HCT116 (cell line): ENCODE results near the gene TDRD7. TPM values are rescaled to one million over a fixed set of nuclear protein-coding genes. Genes with fewer than 3 reads are reported as not detected.

Experiments
- ATAC-seq: fragments of 200-7000 bp; cut with Tn5 transposase; 2 replicates; pipeline ENCODE4 v1.9.1; 2020; ENCODE audit warnings: mild to moderate bottlenecking, moderate library complexity
- BruUV-seq: library from RNA; stranded (reverse); fragments of 400-500 nt; replicated peaks from 2 replicates; lab custom pipeline; 2021; lab: Mats Ljungman, UMichigan
- CTCF ChIA-PET: fragments of 300-600 bp; sonication (Branson Sonifier 250); formaldehyde crosslinking; loops from one replicate; lab custom pipeline; 2021; ENCODE audit warnings: antibody characterized with exemption; lab: Charles Lee
- POLR2A ChIA-PET: fragments of 300-600, 350-600 bp; sonication (Branson Sonifier 250); formaldehyde crosslinking; loops from one replicate; lab custom pipeline; 2021; ENCODE audit warnings: antibody characterized with exemption; lab: Charles Lee
- RAD21 ChIA-PET, 2 experiments: fragments of 300-600 bp; sonication (Branson Sonifier 250); formaldehyde crosslinking; loops; one replicate each; lab custom pipeline; 2023; ENCODE audit warnings: low total read pairs in 2 of 2; ENCODE audit not compliant: uncharacterized antibody in 2 of 2, unreplicated experiment in 2 of 2, low non-redundant PET in 1 of 2; lab: Charles Lee
- DNase-seq: peaks from one replicate; pipeline ENCODE4 v3.0.0-alpha.2; 2010; ENCODE audit warnings: low read depth, low spot score
- H2AFZ ChIP-seq: fragments of 200-600 bp; shearing (Covaris generic), sonication (generic); 2 replicates; pipeline ENCODE4 v1.6.1; 2017; ENCODE audit warnings: low read depth, mixed run types, mixed read lengths, antibody characterized with exemption, low read length; ENCODE audit not compliant: poor library complexity, severe bottlenecking
- H3K27ac ChIP-seq: 2 replicates; pipeline ENCODE4 v1.5.1; 2012; ENCODE audit warnings: low read depth, low read length
- H3K27me3 ChIP-seq: fragments of 200-600 bp; sonication (generic); 2 replicates; pipeline ENCODE4 v1.6.1; 2016; ENCODE audit warnings: mixed run types, low read length, mixed read lengths; ENCODE audit not compliant: insufficient read depth
- H3K36me3 ChIP-seq, 2 experiments: fragments of 200-500 bp in 1 of 2; fragments of 200-600 bp in 1 of 2; sonication (Bioruptor generic) in 1 of 2; sonication (generic) in 1 of 2; 2 replicates each; pipeline versions ENCODE4 v1.5.1 to v1.6.1; 2014 to 2016; ENCODE audit warnings: low read length in 2 of 2, inconsistent platforms in 1 of 2, mixed read lengths in 1 of 2, mixed run types in 1 of 2; ENCODE audit not compliant: insufficient read depth in 2 of 2, control insufficient read depth in 1 of 2
- H3K4me1 ChIP-seq, 2 experiments: fragments of 200-600 bp in 1 of 2; sonication (generic) in 1 of 2; 2 replicates each; pipeline versions ENCODE4 v1.5.1 to v1.6.1; 2012 to 2017; ENCODE audit warnings: low read length in 2 of 2, inconsistent platforms in 1 of 2, mild to moderate bottlenecking in 1 of 2, mixed read lengths in 1 of 2, mixed run types in 1 of 2, moderate library complexity in 1 of 2; ENCODE audit not compliant: insufficient read depth in 2 of 2, control insufficient read depth in 1 of 2
- H3K4me2 ChIP-seq: fragments of 200-600 bp; sonication (generic); 2 replicates; pipeline ENCODE4 v1.6.1; 2017; ENCODE audit warnings: mixed run types, low read length, mixed read lengths
- H3K4me3 ChIP-seq, 2 experiments: fragments of 200-600 bp in 1 of 2; sonication (generic) in 1 of 2; replicated peaks in 1 of 2; 2 replicates each; pipeline ENCODE4 v1.5.1; 2011 to 2016; ENCODE audit warnings: low read length in 2 of 2, control low read depth in 1 of 2, low read depth in 1 of 2, mild to moderate bottlenecking in 1 of 2, mixed read lengths in 1 of 2, mixed run types in 1 of 2
- H3K79me2 ChIP-seq: fragments of 200-600 bp; sonication (generic); 2 replicates; pipeline ENCODE4 v1.6.1; 2017; ENCODE audit warnings: mild to moderate bottlenecking, mixed run types, low read length, moderate library complexity, mixed read lengths; ENCODE audit not compliant: insufficient read depth
- H3K9ac ChIP-seq: fragments of 200-600 bp; sonication (generic); 2 replicates; pipeline ENCODE4 v1.6.1; 2016; ENCODE audit warnings: low read length, mixed read lengths
- H3K9me2 ChIP-seq: fragments of 200-600 bp; sonication (generic), shearing (Covaris generic); 2 replicates; pipeline ENCODE4 v1.6.1; 2017; ENCODE audit warnings: mixed run types, mild to moderate bottlenecking, moderate library complexity; ENCODE audit not compliant: insufficient read depth
- H3K9me3 ChIP-seq, 2 experiments: fragments of 200-500 bp in 1 of 2; fragments of 200-600 bp in 1 of 2; sonication (Bioruptor generic) in 1 of 2; sonication (generic) in 1 of 2; 2 replicates each; pipeline ENCODE4 v1.6.1; 2014 to 2017; ENCODE audit warnings: low read length in 2 of 2, mixed read lengths in 2 of 2, inconsistent platforms in 1 of 2, low read depth in 1 of 2, mild to moderate bottlenecking in 1 of 2, mixed run types in 1 of 2, moderate library complexity in 1 of 2; ENCODE audit not compliant: control insufficient read depth in 1 of 2, insufficient read depth in 1 of 2
- H4K20me1 ChIP-seq: fragments of 200-600 bp; sonication (generic), shearing (Covaris generic); 2 replicates; pipeline ENCODE4 v1.6.1; 2017; ENCODE audit warnings: mixed run types, mild to moderate bottlenecking, moderate library complexity; ENCODE audit not compliant: insufficient read depth
- ATF3 ChIP-seq: IDR thresholded peaks from 2 replicates; pipeline ENCODE4 v1.6.1; 2012
- REST ChIP-seq: IDR thresholded peaks from 2 replicates; pipeline ENCODE4 v1.6.1; 2012; ENCODE audit warnings: low read depth
- intact Hi-C: fragments of 100-400 bp; cut with micrococcal nuclease; formaldehyde crosslinking; loops from 2 replicates; pipeline ENCODE4 v1.10.0; 2022
- total RNA-seq: library from RNA; stranded (reverse); gene quantifications from one replicate; pipeline ENCODE4 v1.2.1, GENCODE V29; 2021; ENCODE audit not compliant: unreplicated experiment

Gene TDRD7
- total RNA-seq, 1 experiment from 2014 or later = 8.0 TPM

- intact Hi-C loops = no loop called here
- ATAC-seq (no peak), DNase-seq (no peak)
- H3K4me1 ChIP-seq = peaks cover 1 to 18% of the 10 kb centered on the region in 2 experiments; a peak in 2 of 4 replicates
- H3K4me3 ChIP-seq = no peak overlapping the region
- ChIA-PET POLR2A (no interaction called here), RAD21 (no interaction called here), CTCF (no interaction called here)
- H3K27me3 ChIP-seq = no peaks in the 10 kb centered on the region
- no TSS peak for BruUV-seq
- H3K4me2 ChIP-seq = no peak overlapping the region
- H3K36me3 ChIP-seq = no peaks in the 10 kb centered on the region
- no peaks in the 10 kb centered on the region for H3K9me3 ChIP-seq
- H3K27ac ChIP-seq = no peak overlapping the region
- H3K9ac ChIP-seq = no peak overlapping the region
- TF ChIP-seq ATF3 = no peak
- H4K20me1 ChIP-seq = no peaks in the 10 kb centered on the region
- no peaks in the 10 kb centered on the region for H3K79me2 ChIP-seq
- H3K9me2 ChIP-seq = no peaks in the 10 kb centered on the region
- H2AFZ ChIP-seq = no peak overlapping the region
These were observed 94.4 kb downstream of the TDRD7 start for GRCh38 chr9:97506306-97506705.

DNA sequence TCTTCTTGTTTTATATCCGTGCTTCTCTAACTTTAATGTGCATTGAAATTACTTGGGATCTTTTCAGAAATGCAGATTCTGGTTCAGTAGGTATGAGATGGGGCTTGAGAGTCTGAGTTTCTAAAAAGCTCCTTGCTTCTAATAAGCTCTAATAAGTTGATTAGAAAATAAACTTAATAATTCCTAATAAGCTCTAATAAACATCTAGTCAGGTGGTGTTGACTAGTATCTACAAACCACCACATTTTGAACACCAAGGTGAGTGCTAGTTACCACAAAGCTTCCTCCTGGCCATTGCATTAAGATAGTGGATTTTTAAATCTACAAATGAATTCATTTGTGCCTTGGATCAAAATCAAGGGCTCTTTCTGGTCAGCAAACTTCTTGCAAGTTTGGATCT lies 94.9 kb downstream of the TDRD7 start:
- RAD21 ChIA-PET = no interaction called here
- Histone ChIP-seq H3K4me1 (peaks cover 5 to 22% of the 10 kb centered on the region in 2 experiments; a peak in 2 of 4 replicates), H3K27ac (no peak overlapping the region), H4K20me1 (no peaks in the 10 kb centered on the region), H3K4me3 (no peak overlapping the region), H3K27me3 (no peaks in the 10 kb centered on the region), H2AFZ (no peak overlapping the region), H3K4me2 (no peak overlapping the region), H3K36me3 (no peaks in the 10 kb centered on the region), H3K9me2 (no peaks in the 10 kb centered on the region), H3K9ac (no peak overlapping the region), H3K9me3 (no peaks in the 10 kb centered on the region), H3K79me2 (no peaks in the 10 kb centered on the region)
- CTCF ChIA-PET = no interaction called here
- POLR2A ChIA-PET = no interaction called here
- no peak for TF ChIP-seq REST
- DNase-seq = no peak
- no peak for ATAC-seq
- BruUV-seq = no TSS peak
- intact Hi-C loops = no loop called here
